Measurements from ENCODE around the gene KAZN. TPM values are rescaled to one million over a fixed set of nuclear protein-coding genes. Genes with fewer than 3 reads are reported as not detected.

Gene KAZN
- total RNA-seq, 1 donor from 2014 or later, result 21.2 TPM

DNA sequence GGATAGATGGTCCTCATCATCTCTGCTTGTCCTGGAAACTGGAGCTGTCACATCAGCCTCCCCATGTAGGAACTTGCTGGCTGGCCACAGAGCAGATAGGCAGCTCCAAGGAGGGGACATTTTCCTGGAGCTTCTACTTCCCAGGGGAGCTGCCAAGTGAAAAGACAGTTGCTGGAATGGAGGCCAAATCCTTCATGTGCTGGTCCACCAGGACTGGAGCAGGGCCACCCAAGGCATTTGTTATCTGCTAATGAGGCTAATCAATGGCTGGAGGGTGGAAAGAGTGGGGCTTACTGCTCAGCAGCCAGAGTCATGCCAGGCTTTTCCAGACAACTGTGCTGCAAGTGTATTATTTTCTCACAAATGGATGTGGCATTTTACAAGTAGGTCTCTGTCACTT is 22.5 kb downstream of the KAZN start:
- ATAC-seq, result no peak
- TF ChIP-seq, protein P1, sequence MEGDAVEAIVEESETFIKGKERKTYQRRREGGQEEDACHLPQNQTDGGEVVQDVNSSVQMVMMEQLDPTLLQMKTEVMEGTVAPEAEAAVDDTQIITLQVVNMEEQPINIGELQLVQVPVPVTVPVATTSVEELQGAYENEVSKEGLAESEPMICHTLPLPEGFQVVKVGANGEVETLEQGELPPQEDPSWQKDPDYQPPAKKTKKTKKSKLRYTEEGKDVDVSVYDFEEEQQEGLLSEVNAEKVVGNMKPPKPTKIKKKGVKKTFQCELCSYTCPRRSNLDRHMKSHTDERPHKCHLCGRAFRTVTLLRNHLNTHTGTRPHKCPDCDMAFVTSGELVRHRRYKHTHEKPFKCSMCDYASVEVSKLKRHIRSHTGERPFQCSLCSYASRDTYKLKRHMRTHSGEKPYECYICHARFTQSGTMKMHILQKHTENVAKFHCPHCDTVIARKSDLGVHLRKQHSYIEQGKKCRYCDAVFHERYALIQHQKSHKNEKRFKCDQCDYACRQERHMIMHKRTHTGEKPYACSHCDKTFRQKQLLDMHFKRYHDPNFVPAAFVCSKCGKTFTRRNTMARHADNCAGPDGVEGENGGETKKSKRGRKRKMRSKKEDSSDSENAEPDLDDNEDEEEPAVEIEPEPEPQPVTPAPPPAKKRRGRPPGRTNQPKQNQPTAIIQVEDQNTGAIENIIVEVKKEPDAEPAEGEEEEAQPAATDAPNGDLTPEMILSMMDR (IDR thresholded peaks at IDR 0.05), result no peak
- intact Hi-C loops (cut with DNase I), result no loop called here

DNA sequence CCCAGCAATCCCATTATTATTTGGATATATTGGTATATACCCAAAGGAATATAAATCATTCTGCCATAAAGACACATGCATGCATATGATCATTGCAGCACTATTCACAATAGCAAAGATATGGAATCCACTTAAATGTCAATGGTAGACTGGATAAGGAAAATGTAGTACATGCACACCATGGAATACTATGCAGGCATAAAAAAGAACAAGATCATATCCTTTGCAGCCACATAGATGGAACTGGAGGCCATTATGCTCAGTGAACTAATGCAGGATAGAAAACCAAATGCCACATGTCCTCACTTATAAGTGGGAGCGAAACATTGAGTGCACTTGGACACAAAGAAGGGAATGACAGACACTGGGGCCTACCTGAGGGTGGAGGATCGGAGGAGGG is 24.6 kb downstream of the KAZN start:
- DNase-seq (no peak), ATAC-seq (no peak)
- no peak overlapping the region for H3K27ac ChIP-seq
- no peak overlapping the region for H3K4me3 ChIP-seq
- H3K4me1 ChIP-seq, result no peaks in the 10 kb centered on the region
- no peaks in the 10 kb centered on the region for H3K36me3 ChIP-seq
- TF ChIP-seq, protein P1 (IDR thresholded peaks at IDR 0.05), result no peak
- no peaks in the 10 kb centered on the region for H3K9me3 ChIP-seq
- no peaks in the 10 kb centered on the region for H3K27me3 ChIP-seq (ENCODE audit: low read depth)
- intact Hi-C loops (cut with DNase I), result no loop called here

More for the DNA sequence above, 22.5 kb downstream of the KAZN start:
- H3K27ac ChIP-seq, result no peak overlapping the region
- DNase-seq, result no peak
- no peaks in the 10 kb centered on the region for H3K4me1 ChIP-seq
- H3K9me3 ChIP-seq, result no peaks in the 10 kb centered on the region
- peaks cover 3% of the 10 kb centered on the region for H3K27me3 ChIP-seq (ENCODE audit: low read depth)
- H3K4me3 ChIP-seq, result no peak overlapping the region
- H3K36me3 ChIP-seq, result no peaks in the 10 kb centered on the region

DNA sequence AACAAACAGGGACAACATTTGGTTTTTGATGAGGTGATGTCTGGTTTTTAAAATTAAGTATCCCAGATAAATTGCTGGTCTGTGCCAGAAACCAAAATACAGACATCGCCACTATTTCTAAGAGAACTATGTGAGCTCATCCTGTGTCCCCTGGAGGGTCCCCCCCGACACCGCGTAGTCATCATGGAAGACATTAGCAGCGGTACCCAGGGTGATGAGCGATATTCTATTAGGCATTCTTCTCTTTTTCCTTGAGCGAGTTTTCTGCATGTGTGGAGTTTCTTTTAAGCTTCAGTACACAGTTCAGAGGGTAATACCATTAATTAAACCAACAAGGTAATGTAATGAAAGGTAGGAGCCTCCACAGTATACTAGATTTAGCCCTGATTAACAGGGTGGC is 26.5 kb downstream of the KAZN start:
- TF ChIP-seq, protein P1 (IDR thresholded peaks at IDR 0.05), result no peak

DNA sequence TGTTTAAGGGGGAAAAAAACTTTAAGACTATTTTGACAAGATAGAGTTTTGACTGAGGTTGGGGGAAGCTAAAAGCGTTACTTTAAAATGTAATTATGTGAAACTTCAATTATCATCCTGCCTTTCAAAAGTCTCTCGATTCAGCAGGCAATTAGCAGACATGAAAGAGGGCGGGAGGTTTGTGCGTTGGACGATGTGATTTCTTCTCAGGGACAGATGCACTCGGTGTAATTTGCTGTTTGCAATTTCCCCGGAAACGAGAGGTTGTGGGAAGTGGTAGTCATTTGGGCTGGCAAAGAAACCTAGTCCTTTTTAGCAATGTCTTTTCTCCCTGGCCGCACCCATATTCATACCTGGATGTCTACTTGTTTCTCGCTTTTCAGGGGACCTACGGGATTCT is 27.1 kb downstream of the KAZN start:
- H3K27me3 ChIP-seq (ENCODE audit: low read depth), result no peaks in the 10 kb centered on the region
- TF ChIP-seq, protein P1 (IDR thresholded peaks at IDR 0.05), result no peak
- intact Hi-C loops (cut with DNase I), result no loop called here

More for the DNA sequence above, 26.5 kb downstream of the KAZN start:
- no peaks in the 10 kb centered on the region for H3K4me1 ChIP-seq
- intact Hi-C loops (cut with DNase I), result no loop called here
- H3K4me3 ChIP-seq, result no peak overlapping the region
- H3K9me3 ChIP-seq, result no peaks in the 10 kb centered on the region
- H3K27ac ChIP-seq, result no peak overlapping the region
- ATAC-seq, result no peak
- H3K27me3 ChIP-seq (ENCODE audit: low read depth), result no peaks in the 10 kb centered on the region
- DNase-seq, result no peak
- no peaks in the 10 kb centered on the region for H3K36me3 ChIP-seq

DNA sequence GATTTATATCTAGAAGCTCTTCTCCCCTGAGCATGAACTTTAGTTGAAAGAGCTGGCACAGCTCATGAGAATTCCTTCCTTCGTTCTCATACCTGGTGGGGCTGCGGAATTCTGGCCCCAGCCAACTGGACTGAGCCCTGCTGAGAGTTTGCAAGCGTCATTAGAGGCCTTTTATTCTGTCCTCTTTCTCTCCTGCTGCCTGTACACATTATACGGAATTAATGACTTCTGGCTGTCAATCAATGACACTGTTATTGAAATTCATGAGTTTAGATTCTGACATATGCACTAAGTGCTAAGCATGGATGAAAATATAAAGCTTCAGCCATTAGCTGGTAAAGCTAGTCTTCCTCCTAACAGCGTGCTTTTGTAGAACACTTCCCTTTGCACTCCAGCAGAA is 27.5 kb downstream of the KAZN start:
- ATAC-seq (no peak), DNase-seq (no peak)
- TF ChIP-seq, protein P1 (IDR thresholded peaks at IDR 0.05), result no peak
- no peaks in the 10 kb centered on the region for H3K36me3 ChIP-seq
- intact Hi-C loops (cut with DNase I), result no loop called here
- H3K27me3 ChIP-seq (ENCODE audit: low read depth), result no peaks in the 10 kb centered on the region
- H3K9me3 ChIP-seq, result no peaks in the 10 kb centered on the region
- H3K4me3 ChIP-seq, result no peak overlapping the region
- H3K27ac ChIP-seq, result no peak overlapping the region
- no peaks in the 10 kb centered on the region for H3K4me1 ChIP-seq

More for the DNA sequence above, 27.1 kb downstream of the KAZN start:
- H3K27ac ChIP-seq, result no peak overlapping the region
- DNase-seq, result no peak
- no peaks in the 10 kb centered on the region for H3K36me3 ChIP-seq
- no peak overlapping the region for H3K4me3 ChIP-seq
- no peaks in the 10 kb centered on the region for H3K9me3 ChIP-seq
- ATAC-seq, result no peak
- no peaks in the 10 kb centered on the region for H3K4me1 ChIP-seq
